GM12878 (cell line): ENCODE measurements around the gene RPL18. TPM values are rescaled to one million over a fixed set of nuclear protein-coding genes. Genes with fewer than 3 reads are reported as not detected.

Experiments used
- CHD1 ChIP-seq: IDR thresholded peaks from 2 replicates; pipeline ENCODE4 v1.6.1; 2012; ENCODE audit warnings: low read depth, low read length, improper control_type of control experiment
- IKZF2 ChIP-seq, 2 experiments: fragments of 450-650 bp; IDR thresholded peaks; 2 replicates each; pipeline ENCODE4 v1.6.1; 2017; ENCODE audit warnings: mild to moderate bottlenecking in 2 of 2, moderate library complexity in 2 of 2
- KLF5 ChIP-seq: fragments of 450-650 bp; IDR thresholded peaks from 2 replicates; pipeline ENCODE4 v1.6.1; 2014; ENCODE audit warnings: mild to moderate bottlenecking; ENCODE audit not compliant: partially characterized antibody
- MTA2 ChIP-seq: fragments of 450-650 bp; IDR thresholded peaks from 2 replicates; pipeline ENCODE4 v1.6.1; 2016; ENCODE audit warnings: low read depth, mild to moderate bottlenecking, moderate library complexity
- MXI1 ChIP-seq: fragments of 150-350 bp; IDR thresholded peaks from 2 replicates; pipeline ENCODE4 v1.6.1; 2011; ENCODE audit warnings: low read depth, mild to moderate bottlenecking, inconsistent platforms, low read length, improper control_type of control experiment
- NBN ChIP-seq: fragments of 450-650 bp; IDR thresholded peaks from 2 replicates; pipeline ENCODE4 v1.6.1; 2016
- POLR2A ChIP-seq: IDR thresholded peaks from 2 replicates; pipeline ENCODE4 v1.6.1; 2011; ENCODE audit warnings: low read depth, mild to moderate bottlenecking, low read length
- RAD51 ChIP-seq: fragments of 450-650 bp; IDR thresholded peaks from 2 replicates; pipeline ENCODE4 v1.6.1; 2016; ENCODE audit warnings: moderate library complexity, mild to moderate bottlenecking, inconsistent platforms
- RUNX3 ChIP-seq: IDR thresholded peaks from 2 replicates; pipeline ENCODE4 v1.6.1; 2012; ENCODE audit warnings: low read length, inconsistent platforms
- SMAD5 ChIP-seq: IDR thresholded peaks from 2 replicates; pipeline ENCODE4 v1.6.1; 2016; ENCODE audit warnings: antibody characterized with exemption, low read depth
- SMARCA5 ChIP-seq: fragments of 450-650 bp; IDR thresholded peaks from 2 replicates; pipeline ENCODE4 v1.6.1; 2017; ENCODE audit warnings: mild to moderate bottlenecking
- SREBF2 ChIP-seq: IDR thresholded peaks from 2 replicates; pipeline ENCODE4 v1.6.1; 2012; ENCODE audit warnings: mild to moderate bottlenecking, low read length
- STAT1 ChIP-seq: fragments of 450-650 bp; conservative IDR thresholded peaks from 2 replicates; pipeline ENCODE4 v1.6.1; 2014; ENCODE audit warnings: antibody characterized with exemption, mild to moderate bottlenecking
- ZNF384 ChIP-seq: IDR thresholded peaks from 2 replicates; pipeline ENCODE4 v1.6.1; 2012; ENCODE audit warnings: low read depth, mild to moderate bottlenecking, low read length, improper control_type of control experiment, borderline replicate concordance
- polyA plus RNA-seq, 11 experiments: library from polyadenylated mRNA; depleted of rRNA in 4 of 11; unstranded in 6 of 11; stranded (reverse) in 5 of 11; fragments of >200 nt; fragmentation: Nextera tagmentation in 4 of 11; fragmentation: Illumina TruSeq in 1 of 11; extraction: Ambion mirVana in 4 of 11; extraction: Trizol in 1 of 11; gene quantifications; 1 replicate in 1 of 11; 2 replicates in 10 of 11; pipeline versions ENCODE4 v1.2.1 to v1.2.3, GENCODE V29; 2011 to 2016; ENCODE audit warnings: inconsistent platforms in 2 of 11, missing spikeins in 2 of 11, low read depth in 1 of 11
- total RNA-seq, 4 experiments: library from RNA; depleted of rRNA in 3 of 4; stranded (reverse); fragments of >200 nt in 3 of 4; fragmentation: Illumina TruSeq in 1 of 4; extraction: Trizol in 1 of 4; gene quantifications; 2 replicates each; pipeline versions ENCODE4 v1.2.1 to v1.2.3, GENCODE V29; 2013 to 2021
- TF ChIP-seq, protein P1 (sequence below): fragments of 450-650 bp; IDR thresholded peaks from 2 replicates; pipeline ENCODE4 v1.6.1; 2018; ENCODE audit warnings: mild to moderate bottlenecking, low read depth, moderate library complexity; ENCODE audit not compliant: partially characterized antibody
- TF ChIP-seq, protein P2 (sequence below): fragments of 450-650 bp; IDR thresholded peaks from 2 replicates; pipeline ENCODE4 v1.6.1; 2017; ENCODE audit warnings: mild to moderate bottlenecking, low read depth, inconsistent platforms; ENCODE audit not compliant: poor library complexity, severe bottlenecking
- TF ChIP-seq, protein P3 (sequence below): IDR thresholded peaks from 2 replicates; pipeline ENCODE4 v1.6.1; 2011; ENCODE audit warnings: low read depth, mild to moderate bottlenecking, low read length, moderate library complexity, borderline replicate concordance; ENCODE audit errors: extremely low read depth
- TF ChIP-seq, protein P4 (sequence below): fragments of 450-650 bp; IDR thresholded peaks from 2 replicates; pipeline ENCODE4 v1.6.1; 2016; ENCODE audit warnings: mild to moderate bottlenecking
- TF ChIP-seq, protein P5 (sequence below): IDR thresholded peaks from 2 replicates; pipeline ENCODE4 v1.6.1; 2011; ENCODE audit warnings: borderline replicate concordance, low read depth, mild to moderate bottlenecking, moderate library complexity, low read length; ENCODE audit not compliant: insufficient read depth, poor library complexity, severe bottlenecking

The RPL18 gene
- total and polyA plus RNA-seq, 10 of the 15 experiments (the other 5 are each of a cell fraction or from before 2014, with no cell fraction given) = 393 to 4,267 (median 2,019) TPM

DNA sequence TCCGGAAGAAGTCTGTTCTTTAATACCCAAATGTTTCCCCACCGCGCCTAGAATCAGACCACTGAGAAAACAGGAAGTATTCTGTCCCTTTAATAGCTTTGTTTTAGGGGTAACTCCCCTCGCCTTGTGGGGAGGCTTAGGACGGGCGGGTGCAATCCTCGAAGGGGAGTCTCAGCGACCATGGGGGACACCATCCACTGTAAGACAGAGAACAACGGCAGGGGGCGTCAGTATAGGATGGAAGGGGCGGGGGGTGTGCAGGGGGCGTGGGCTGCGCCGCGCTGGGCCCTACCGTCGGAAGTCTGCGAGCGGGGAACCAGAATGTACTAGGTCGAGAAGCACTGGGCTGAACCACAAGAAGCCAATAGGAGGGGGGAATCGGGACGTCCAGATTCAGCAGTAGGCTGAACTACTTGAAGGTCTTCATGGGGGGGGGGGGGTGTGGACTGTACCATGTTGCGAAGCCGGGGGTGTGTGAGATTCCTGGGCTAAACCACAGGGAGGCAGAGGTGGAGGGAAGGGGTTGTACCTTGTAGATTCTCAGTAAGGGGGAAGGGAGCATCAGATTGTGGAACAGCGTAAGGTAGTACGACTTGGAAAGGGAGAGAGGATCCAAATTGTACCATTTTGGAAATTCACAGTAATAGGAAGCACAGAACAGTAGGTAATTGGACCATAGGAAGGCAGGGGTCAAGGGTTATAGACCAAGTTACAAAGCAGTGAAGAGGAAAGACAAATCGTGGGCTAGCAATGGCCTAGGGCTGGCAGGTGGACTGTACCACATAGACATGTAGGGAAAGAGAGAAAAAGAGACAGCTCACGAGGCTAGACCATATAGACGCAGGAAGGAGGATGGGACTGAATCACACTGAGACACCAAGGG is 19.2 kb upstream of the RPL18 start (continued):
- TF ChIP-seq, protein P1, sequence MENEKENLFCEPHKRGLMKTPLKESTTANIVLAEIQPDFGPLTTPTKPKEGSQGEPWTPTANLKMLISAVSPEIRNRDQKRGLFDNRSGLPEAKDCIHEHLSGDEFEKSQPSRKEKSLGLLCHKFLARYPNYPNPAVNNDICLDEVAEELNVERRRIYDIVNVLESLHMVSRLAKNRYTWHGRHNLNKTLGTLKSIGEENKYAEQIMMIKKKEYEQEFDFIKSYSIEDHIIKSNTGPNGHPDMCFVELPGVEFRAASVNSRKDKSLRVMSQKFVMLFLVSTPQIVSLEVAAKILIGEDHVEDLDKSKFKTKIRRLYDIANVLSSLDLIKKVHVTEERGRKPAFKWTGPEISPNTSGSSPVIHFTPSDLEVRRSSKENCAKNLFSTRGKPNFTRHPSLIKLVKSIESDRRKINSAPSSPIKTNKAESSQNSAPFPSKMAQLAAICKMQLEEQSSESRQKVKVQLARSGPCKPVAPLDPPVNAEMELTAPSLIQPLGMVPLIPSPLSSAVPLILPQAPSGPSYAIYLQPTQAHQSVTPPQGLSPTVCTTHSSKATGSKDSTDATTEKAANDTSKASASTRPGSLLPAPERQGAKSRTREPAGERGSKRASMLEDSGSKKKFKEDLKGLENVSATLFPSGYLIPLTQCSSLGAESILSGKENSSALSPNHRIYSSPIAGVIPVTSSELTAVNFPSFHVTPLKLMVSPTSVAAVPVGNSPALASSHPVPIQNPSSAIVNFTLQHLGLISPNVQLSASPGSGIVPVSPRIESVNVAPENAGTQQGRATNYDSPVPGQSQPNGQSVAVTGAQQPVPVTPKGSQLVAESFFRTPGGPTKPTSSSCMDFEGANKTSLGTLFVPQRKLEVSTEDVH = no peak
- TF ChIP-seq ZNF384 = no peak
- 0 out of 2 replicates have a peak, but pooled peaks have one; percentile 78 for TF ChIP-seq STAT1
- no peak; the same call in 1 of the 2 replicates for TF ChIP-seq SMAD5
- peak; percentile 1 to 27; a peak in 3 of 4 replicates for TF ChIP-seq IKZF2 (IDR thresholded peaks at IDR 0.05)
- TF ChIP-seq MTA2 = no peak
- peak; percentile 97 for TF ChIP-seq CHD1
- TF ChIP-seq SREBF2 = no peak
- TF ChIP-seq, protein P2, sequence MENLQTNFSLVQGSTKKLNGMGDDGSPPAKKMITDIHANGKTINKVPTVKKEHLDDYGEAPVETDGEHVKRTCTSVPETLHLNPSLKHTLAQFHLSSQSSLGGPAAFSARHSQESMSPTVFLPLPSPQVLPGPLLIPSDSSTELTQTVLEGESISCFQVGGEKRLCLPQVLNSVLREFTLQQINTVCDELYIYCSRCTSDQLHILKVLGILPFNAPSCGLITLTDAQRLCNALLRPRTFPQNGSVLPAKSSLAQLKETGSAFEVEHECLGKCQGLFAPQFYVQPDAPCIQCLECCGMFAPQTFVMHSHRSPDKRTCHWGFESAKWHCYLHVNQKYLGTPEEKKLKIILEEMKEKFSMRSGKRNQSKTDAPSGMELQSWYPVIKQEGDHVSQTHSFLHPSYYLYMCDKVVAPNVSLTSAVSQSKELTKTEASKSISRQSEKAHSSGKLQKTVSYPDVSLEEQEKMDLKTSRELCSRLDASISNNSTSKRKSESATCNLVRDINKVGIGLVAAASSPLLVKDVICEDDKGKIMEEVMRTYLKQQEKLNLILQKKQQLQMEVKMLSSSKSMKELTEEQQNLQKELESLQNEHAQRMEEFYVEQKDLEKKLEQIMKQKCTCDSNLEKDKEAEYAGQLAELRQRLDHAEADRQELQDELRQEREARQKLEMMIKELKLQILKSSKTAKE = peak; percentile 62
- TF ChIP-seq, protein P3, sequence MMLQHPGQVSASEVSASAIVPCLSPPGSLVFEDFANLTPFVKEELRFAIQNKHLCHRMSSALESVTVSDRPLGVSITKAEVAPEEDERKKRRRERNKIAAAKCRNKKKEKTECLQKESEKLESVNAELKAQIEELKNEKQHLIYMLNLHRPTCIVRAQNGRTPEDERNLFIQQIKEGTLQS = no peak
- TF ChIP-seq KLF5 = peak; percentile 88
- peak; percentile 35 for TF ChIP-seq NBN
- peak; percentile 19; the same call in 1 of the 2 replicates for TF ChIP-seq RAD51
- TF ChIP-seq POLR2A = peak; percentile 78
- TF ChIP-seq SMARCA5 = 0 out of 2 replicates have a peak, but pooled peaks have one; percentile 22
- TF ChIP-seq RUNX3 = peak; percentile 62
- TF ChIP-seq, protein P4, sequence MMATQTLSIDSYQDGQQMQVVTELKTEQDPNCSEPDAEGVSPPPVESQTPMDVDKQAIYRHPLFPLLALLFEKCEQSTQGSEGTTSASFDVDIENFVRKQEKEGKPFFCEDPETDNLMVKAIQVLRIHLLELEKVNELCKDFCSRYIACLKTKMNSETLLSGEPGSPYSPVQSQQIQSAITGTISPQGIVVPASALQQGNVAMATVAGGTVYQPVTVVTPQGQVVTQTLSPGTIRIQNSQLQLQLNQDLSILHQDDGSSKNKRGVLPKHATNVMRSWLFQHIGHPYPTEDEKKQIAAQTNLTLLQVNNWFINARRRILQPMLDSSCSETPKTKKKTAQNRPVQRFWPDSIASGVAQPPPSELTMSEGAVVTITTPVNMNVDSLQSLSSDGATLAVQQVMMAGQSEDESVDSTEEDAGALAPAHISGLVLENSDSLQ = no peak
- TF ChIP-seq, protein P5, sequence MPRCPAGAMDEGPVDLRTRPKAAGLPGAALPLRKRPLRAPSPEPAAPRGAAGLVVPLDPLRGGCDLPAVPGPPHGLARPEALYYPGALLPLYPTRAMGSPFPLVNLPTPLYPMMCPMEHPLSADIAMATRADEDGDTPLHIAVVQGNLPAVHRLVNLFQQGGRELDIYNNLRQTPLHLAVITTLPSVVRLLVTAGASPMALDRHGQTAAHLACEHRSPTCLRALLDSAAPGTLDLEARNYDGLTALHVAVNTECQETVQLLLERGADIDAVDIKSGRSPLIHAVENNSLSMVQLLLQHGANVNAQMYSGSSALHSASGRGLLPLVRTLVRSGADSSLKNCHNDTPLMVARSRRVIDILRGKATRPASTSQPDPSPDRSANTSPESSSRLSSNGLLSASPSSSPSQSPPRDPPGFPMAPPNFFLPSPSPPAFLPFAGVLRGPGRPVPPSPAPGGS = peak; percentile 10
- 0 out of 2 replicates have a peak, but pooled peaks have one; percentile 8 for TF ChIP-seq MXI1
